Measurements from ENCODE around the gene ANLN. TPM values are rescaled to one million over a fixed set of nuclear protein-coding genes. Genes with fewer than 3 reads are reported as not detected.

Gene ANLN
- total RNA-seq, 1 experiment from 2014 or later = 130 TPM

GRCh38 chr7:36409180-36409579 is 19.5 kb downstream of the ANLN start (continued):
- TF ChIP-seq REST (IDR thresholded peaks at IDR 0.05; ENCODE audit: low read depth) = no peak
- no peak for TF ChIP-seq RAD21 (IDR thresholded peaks at IDR 0.05; ENCODE audit: low read depth)
- TF ChIP-seq ATF3 (IDR thresholded peaks at IDR 0.05) = no peak
- no peak for TF ChIP-seq EZH2 (IDR thresholded peaks at IDR 0.05)
- no peak for TF ChIP-seq CEBPB (IDR thresholded peaks at IDR 0.05; ENCODE audit: low read depth)
- no peak for TF ChIP-seq EGR1 (IDR thresholded peaks at IDR 0.05; ENCODE audit: low read depth)
- TF ChIP-seq SRF (IDR thresholded peaks at IDR 0.05; ENCODE audit: low read depth) = no peak
- TF ChIP-seq MAX (IDR thresholded peaks at IDR 0.05) = no peak
- no peak for TF ChIP-seq ZFX (IDR thresholded peaks at IDR 0.05)
- no peak for TF ChIP-seq ELF1 (IDR thresholded peaks at IDR 0.05; ENCODE audit: borderline replicate concordance, low read depth)
- no peak for TF ChIP-seq FOSL1 (IDR thresholded peaks at IDR 0.05; ENCODE audit: low read depth)

- Histone ChIP-seq H3K27ac (ENCODE audit: low read depth, low read length) (no peak overlapping the region), H3K4me2 (ENCODE audit: low read length) (no peak overlapping the region), H3K4me1 (ENCODE audit: control insufficient read depth in 1 of 2, insufficient read depth in 2 of 2, low read length in 2 of 2) (no peaks in the 10 kb centered on the region), H3K36me3 (ENCODE audit: control insufficient read depth in 1 of 2, insufficient read depth in 2 of 2, low read length in 2 of 2) (peaks cover 68 to 74% of the 10 kb centered on the region in 2 experiments), H3K79me2 (ENCODE audit: insufficient read depth, low read length) (peaks cover 85% of the 10 kb centered on the region), H3K27me3 (ENCODE audit: insufficient read depth, low read length) (no peaks in the 10 kb centered on the region), H3K9me2 (ENCODE audit: insufficient read depth) (no peaks in the 10 kb centered on the region), H3K9me3 (ENCODE audit: control insufficient read depth in 1 of 2, insufficient read depth in 1 of 2, low read depth in 1 of 2, low read length in 2 of 2) (no peaks in the 10 kb centered on the region), H4K20me1 (ENCODE audit: insufficient read depth) (no peaks in the 10 kb centered on the region; the same call in 1 of the 2 replicates), H2AFZ (ENCODE audit: low read depth, low read length, poor library complexity, severe bottlenecking) (no peak overlapping the region), H3K9ac (ENCODE audit: low read length) (no peak overlapping the region), H3K4me3 (replicated peaks in 1 of 2; ENCODE audit: low read depth in 1 of 2, low read length in 2 of 2) (no peak overlapping the region)
- ChIA-PET POLR2A (no interaction called here), CTCF (no interaction called here), RAD21 (ENCODE audit: low non-redundant PET in 1 of 2, low total read pairs in 2 of 2, uncharacterized antibody in 2 of 2, unreplicated experiment in 2 of 2) (no interaction called here)
- TF ChIP-seq ZFX (IDR thresholded peaks at IDR 0.05) (no peak), CEBPB (IDR thresholded peaks at IDR 0.05; ENCODE audit: low read depth) (no peak), MAX (IDR thresholded peaks at IDR 0.05) (no peak), ZNF274 (IDR thresholded peaks at IDR 0.05; ENCODE audit: low read depth, low read length) (no peak), RAD21 (IDR thresholded peaks at IDR 0.05; ENCODE audit: low read depth) (no peak), ELF1 (IDR thresholded peaks at IDR 0.05; ENCODE audit: borderline replicate concordance, low read depth) (no peak), EGR1 (IDR thresholded peaks at IDR 0.05; ENCODE audit: low read depth) (no peak), CTCF (IDR thresholded peaks at IDR 0.05 in 2 of 3, conservative IDR thresholded peaks at IDR 0.05 in 1 of 3; ENCODE audit: borderline replicate concordance in 1 of 3, insufficient read depth in 1 of 3, low read depth in 2 of 3, low read length in 2 of 3) (no peak), POLR2AphosphoS5 (IDR thresholded peaks at IDR 0.05; ENCODE audit: low read depth, low read length) (no peak), JUND (IDR thresholded peaks at IDR 0.05) (no peak)
- ATAC-seq (no peak), DNase-seq (ENCODE audit: low read depth, low spot score) (no peak)
- BruUV-seq (replicated peaks) = no TSS peak
- intact Hi-C loops (cut with micrococcal nuclease) = no loop called here
Measured at GRCh38 chr7:36415144-36415543, 25.5 kb downstream of the ANLN start.
